Measurements from ENCODE around the gene AP2A1. TPM values are rescaled to one million over a fixed set of nuclear protein-coding genes. Genes with fewer than 3 reads are reported as not detected.

AP2A1 gene
- total RNA-seq, 4 donors from 2014 or later = 48.4 to 77.6 (median 66.9) TPM

DNA sequence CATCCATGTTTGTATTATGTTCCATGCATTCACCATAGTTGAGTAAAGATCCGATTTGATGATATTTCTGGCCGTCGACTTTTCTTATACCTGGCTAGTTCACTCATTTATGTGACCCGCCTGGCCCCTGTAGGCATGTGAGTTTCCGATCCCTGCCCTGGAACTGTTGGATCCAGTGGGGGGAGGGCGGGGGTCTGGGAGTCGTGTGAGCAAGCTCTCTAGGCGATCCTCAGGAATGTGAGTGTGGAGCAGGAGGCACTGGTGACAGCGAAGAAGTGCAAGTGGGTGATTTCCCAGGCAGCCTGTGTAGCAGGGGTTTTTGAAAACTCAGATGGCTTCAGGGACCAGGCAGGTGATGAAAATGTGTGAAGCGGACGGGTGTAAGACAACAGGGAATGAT is 73.5 kb downstream of the AP2A1 start:
- WGBS, 2 donors = 80 to 87% methylated on average over 11 of the region's 11 CpGs
- Histone ChIP-seq H3K4me3 (replicated peaks in 1 of 3) (no peak overlapping the region), H3K27ac (peak overlapping the region in 1 of 3 donors; percentile 38), H3K9me3 (no peaks in the 10 kb centered on the region), H3K4me1 (no peaks in the 10 kb centered on the region), H3K36me3 (peaks cover 31 to 33% of the 10 kb centered on the region in 2 donors), H3K27me3 (no peaks in the 10 kb centered on the region)
- intact Hi-C loops (cut with DNase I) = no loop called here
- TF ChIP-seq, protein P1, sequence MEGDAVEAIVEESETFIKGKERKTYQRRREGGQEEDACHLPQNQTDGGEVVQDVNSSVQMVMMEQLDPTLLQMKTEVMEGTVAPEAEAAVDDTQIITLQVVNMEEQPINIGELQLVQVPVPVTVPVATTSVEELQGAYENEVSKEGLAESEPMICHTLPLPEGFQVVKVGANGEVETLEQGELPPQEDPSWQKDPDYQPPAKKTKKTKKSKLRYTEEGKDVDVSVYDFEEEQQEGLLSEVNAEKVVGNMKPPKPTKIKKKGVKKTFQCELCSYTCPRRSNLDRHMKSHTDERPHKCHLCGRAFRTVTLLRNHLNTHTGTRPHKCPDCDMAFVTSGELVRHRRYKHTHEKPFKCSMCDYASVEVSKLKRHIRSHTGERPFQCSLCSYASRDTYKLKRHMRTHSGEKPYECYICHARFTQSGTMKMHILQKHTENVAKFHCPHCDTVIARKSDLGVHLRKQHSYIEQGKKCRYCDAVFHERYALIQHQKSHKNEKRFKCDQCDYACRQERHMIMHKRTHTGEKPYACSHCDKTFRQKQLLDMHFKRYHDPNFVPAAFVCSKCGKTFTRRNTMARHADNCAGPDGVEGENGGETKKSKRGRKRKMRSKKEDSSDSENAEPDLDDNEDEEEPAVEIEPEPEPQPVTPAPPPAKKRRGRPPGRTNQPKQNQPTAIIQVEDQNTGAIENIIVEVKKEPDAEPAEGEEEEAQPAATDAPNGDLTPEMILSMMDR (IDR thresholded peaks at IDR 0.05) = no peak
- TF ChIP-seq POLR2A (IDR thresholded peaks at IDR 0.05) = no peak
- no peak for DNase-seq

GRCh38 chr19:49840736-49841249 is 74.0 kb downstream of the AP2A1 start:
- TF ChIP-seq POLR2A (IDR thresholded peaks at IDR 0.05) = no peak
- Histone ChIP-seq H3K27me3 (no peaks in the 10 kb centered on the region), H3K4me1 (no peaks in the 10 kb centered on the region), H3K4me3 (replicated peaks in 1 of 3) (no peak overlapping the region), H3K9me3 (no peaks in the 10 kb centered on the region), H3K36me3 (peaks cover 27 to 29% of the 10 kb centered on the region in 2 donors), H3K27ac (peak overlapping the region in 1 of 3 donors; percentile 38)
- DNase-seq = peak; percentile 79 to 88
- WGBS, 2 donors = 49 to 66% methylated on average over 17 of the region's 17 CpGs
- intact Hi-C loops (cut with DNase I) = no loop called here

DNA sequence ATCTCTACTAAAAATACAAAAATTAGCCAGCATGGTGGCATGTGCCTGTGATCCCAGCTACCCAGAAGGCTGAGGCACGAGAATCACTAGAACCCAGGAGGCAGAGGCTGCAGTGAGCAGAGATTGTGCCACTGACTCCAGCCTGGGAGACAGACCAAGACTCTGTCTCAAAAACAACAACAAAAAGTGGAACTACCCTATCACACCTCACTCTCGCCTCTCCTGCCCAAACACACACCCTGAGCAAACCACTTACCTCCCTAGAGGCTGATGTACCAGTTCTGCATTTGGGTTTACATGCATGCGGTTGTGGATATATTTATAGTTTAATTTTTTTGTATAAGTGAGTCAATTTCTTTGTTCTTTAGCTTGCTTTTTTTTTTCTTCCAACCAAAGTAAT is 76.5 kb downstream of the AP2A1 start:
- intact Hi-C loops (cut with DNase I) = no loop called here
- 87 to 94% methylated on average over 3 of the region's 3 CpGs for WGBS, 2 donors

GRCh38 chr19:49844138-49845095 is 77.6 kb downstream of the AP2A1 start:
- Histone ChIP-seq H3K4me1 (no peaks in the 10 kb centered on the region), H3K4me3 (replicated peaks in 1 of 3) (no peak overlapping the region), H3K27ac (no peak overlapping the region), H3K9me3 (no peaks in the 10 kb centered on the region), H3K36me3 (peaks cover 1 to 4% of the 10 kb centered on the region in 2 donors), H3K27me3 (no peaks in the 10 kb centered on the region)
- intact Hi-C loops (cut with DNase I) = no loop called here
- 89 to 92% methylated on average over 13 to 17 of the region's 18 CpGs for WGBS, 2 donors
- no peak for TF ChIP-seq POLR2A (IDR thresholded peaks at IDR 0.05)
- TF ChIP-seq, protein P1 (IDR thresholded peaks at IDR 0.05) = no peak
- DNase-seq = no peak

More for the DNA sequence above, 76.5 kb downstream of the AP2A1 start:
- Histone ChIP-seq H3K9me3 (no peaks in the 10 kb centered on the region), H3K27me3 (no peaks in the 10 kb centered on the region), H3K36me3 (peaks cover 5 to 14% of the 10 kb centered on the region in 2 donors), H3K4me1 (no peaks in the 10 kb centered on the region), H3K27ac (no peak overlapping the region), H3K4me3 (replicated peaks in 1 of 3) (no peak overlapping the region)
- TF ChIP-seq, protein P1 (IDR thresholded peaks at IDR 0.05) = no peak
- no peak for TF ChIP-seq POLR2A (IDR thresholded peaks at IDR 0.05)
- DNase-seq = no peak

DNA sequence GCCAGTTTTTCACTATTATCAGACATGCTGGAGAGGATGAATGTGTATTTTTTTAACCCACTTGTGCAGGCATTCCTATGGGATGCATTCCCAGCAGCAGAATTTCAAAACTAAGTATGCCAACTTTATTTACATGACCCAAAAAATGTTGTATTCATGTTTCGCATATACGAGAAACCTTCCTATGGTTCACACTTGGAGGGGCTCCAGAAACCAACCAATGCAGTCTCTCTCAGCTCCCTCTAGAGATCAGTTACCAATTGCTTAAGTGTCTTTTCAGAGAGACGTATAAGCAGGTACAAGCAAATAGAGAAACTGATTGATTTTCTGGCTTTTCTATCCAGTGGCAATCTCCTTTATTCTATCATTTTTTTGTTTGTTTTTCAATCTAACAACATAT is 78.6 kb downstream of the AP2A1 start:
- no peaks in the 10 kb centered on the region for H3K9me3 ChIP-seq
- DNase-seq = no peak
- H3K27ac ChIP-seq = no peak overlapping the region
- intact Hi-C loops (cut with DNase I) = no loop called here
- no peak overlapping the region for H3K4me3 ChIP-seq (replicated peaks in 1 of 3)
- peaks cover 0 to 4% of the 10 kb centered on the region in 2 donors for H3K4me1 ChIP-seq
- TF ChIP-seq POLR2A (IDR thresholded peaks at IDR 0.05) = no peak
- TF ChIP-seq, protein P1 (IDR thresholded peaks at IDR 0.05) = no peak
- H3K27me3 ChIP-seq = no peaks in the 10 kb centered on the region
- 64 to 85% methylated on average over 3 of the region's 3 CpGs for WGBS, 2 donors
- H3K36me3 ChIP-seq = no peaks in the 10 kb centered on the region

Data from thyroid gland (tissue), 4 donors.